SHP77 treated with DMSO at 0.1 percent for 48 hours (cell line): ENCODE data around the gene FXR1.
"Not testable (repeated sequence)": the region's sequence is repeated elsewhere in the genome, so short reads cannot be mapped to it uniquely, and the experiment has no call there.

Source experiments
- DNase-seq: peaks from one replicate; lab custom pipeline; 2025; lab: John Stamatoyannopoulos, UW

The FXR1 gene

GRCh38 chr3:180912304-180913296 is at the start of gene FXR1:
FXR1 (plus strand) TSS chr3:180912670; CDS start chr3:180912686, 16 bp downstream.
- DNase-seq = peak; percentile 67

- DNase-seq = no peak
These were observed 42.3 kb upstream of the FXR1 start for GRCh38 chr3:180870008-180870699.

GRCh38 chr3:180871901-180872300 is 40.6 kb upstream of the FXR1 start:
- no peak for DNase-seq

GRCh38 chr3:180872430-180872829 is 40.0 kb upstream of the FXR1 start:
- DNase-seq = not testable (repeated sequence)

- no peak for DNase-seq
These were observed 37.3 kb upstream of the FXR1 start for GRCh38 chr3:180875124-180875698.

GRCh38 chr3:180881065-180881801 is 31.2 kb upstream of the FXR1 start:
- no peak for DNase-seq

GRCh38 chr3:180882115-180882514 is 30.4 kb upstream of the FXR1 start:
- no peak for DNase-seq

- no peak for DNase-seq
These were observed 23.4 kb upstream of the FXR1 start for GRCh38 chr3:180888992-180889560.

- DNase-seq = no peak
These were observed 13.9 kb upstream of the FXR1 start for GRCh38 chr3:180898572-180898971.

- no peak for DNase-seq
These were observed 2.9 kb upstream of the FXR1 start for GRCh38 chr3:180909369-180910127.

- no peak for DNase-seq
These were observed 1.6 kb upstream of the FXR1 start for GRCh38 chr3:180910823-180911222.

GRCh38 chr3:180911876-180912303 is 580 bp upstream of the FXR1 start:
- no peak for DNase-seq

- DNase-seq = no peak
These were observed 1.3 kb downstream of the FXR1 start for GRCh38 chr3:180913581-180914404.

- no peak for DNase-seq
These were observed 6.1 kb downstream of the FXR1 start for GRCh38 chr3:180918542-180918941.

GRCh38 chr3:180922242-180922641 is 9.8 kb downstream of the FXR1 start:
- DNase-seq = no peak

- no peak for DNase-seq
These were observed 11.1 kb downstream of the FXR1 start for GRCh38 chr3:180923561-180923960.

- no peak for DNase-seq
These were observed 14.1 kb downstream of the FXR1 start for GRCh38 chr3:180926526-180926925.

GRCh38 chr3:180929376-180929775 is 16.9 kb downstream of the FXR1 start:
- DNase-seq = no peak

- no peak for DNase-seq
These were observed 18.1 kb downstream of the FXR1 start for GRCh38 chr3:180930526-180930925.

- DNase-seq = no peak
These were observed 20.3 kb downstream of the FXR1 start for GRCh38 chr3:180932819-180933218.
